ENCODE results near the gene EBNA1BP2. TPM values are rescaled to one million over a fixed set of nuclear protein-coding genes. Genes with fewer than 3 reads are reported as not detected.
A peak's percentile ranks its signal among the peaks of the same experiment; 100 is the strongest.

The EBNA1BP2 gene
- total and polyA plus RNA-seq, 2 of the 13 experiments (the other 11 are each of a cell fraction or from before 2014, with no cell fraction given) = 27.1 to 102 TPM

DNA sequence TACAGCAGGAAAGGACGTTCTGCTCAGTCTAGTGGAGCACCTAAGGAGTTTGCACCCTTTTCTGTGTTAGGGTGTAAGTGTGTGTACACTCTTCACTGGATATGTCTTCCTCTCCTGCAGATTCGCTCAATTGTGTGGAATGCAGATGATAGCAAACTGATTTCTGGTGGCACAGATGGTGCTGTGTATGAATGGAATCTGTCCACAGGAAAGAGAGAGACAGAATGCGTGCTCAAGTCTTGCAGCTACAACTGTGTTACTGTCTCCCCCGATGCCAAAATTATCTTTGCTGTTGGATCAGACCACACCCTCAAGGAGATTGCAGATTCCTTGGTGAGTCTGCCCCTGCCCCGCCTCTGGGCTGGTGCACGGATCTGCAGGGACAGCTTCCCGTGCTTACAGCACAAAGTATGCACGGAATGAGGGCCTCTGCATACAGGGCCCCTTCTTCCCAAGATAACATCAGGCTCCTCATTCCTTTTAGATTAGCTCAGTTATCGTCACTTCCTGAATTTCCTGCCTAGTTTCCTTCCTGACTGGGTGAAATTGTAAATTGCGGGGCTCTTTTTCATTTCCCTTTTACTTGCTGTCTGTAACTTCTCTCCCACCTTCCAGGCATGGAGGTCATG is 34.6 kb upstream of the EBNA1BP2 start (continued):
- TF ChIP-seq ZSCAN21 (CRISPR knock-in tag; IDR thresholded peaks at IDR 0.05; ENCODE audit: borderline replicate concordance) = no peak
- TF ChIP-seq, protein P1, sequence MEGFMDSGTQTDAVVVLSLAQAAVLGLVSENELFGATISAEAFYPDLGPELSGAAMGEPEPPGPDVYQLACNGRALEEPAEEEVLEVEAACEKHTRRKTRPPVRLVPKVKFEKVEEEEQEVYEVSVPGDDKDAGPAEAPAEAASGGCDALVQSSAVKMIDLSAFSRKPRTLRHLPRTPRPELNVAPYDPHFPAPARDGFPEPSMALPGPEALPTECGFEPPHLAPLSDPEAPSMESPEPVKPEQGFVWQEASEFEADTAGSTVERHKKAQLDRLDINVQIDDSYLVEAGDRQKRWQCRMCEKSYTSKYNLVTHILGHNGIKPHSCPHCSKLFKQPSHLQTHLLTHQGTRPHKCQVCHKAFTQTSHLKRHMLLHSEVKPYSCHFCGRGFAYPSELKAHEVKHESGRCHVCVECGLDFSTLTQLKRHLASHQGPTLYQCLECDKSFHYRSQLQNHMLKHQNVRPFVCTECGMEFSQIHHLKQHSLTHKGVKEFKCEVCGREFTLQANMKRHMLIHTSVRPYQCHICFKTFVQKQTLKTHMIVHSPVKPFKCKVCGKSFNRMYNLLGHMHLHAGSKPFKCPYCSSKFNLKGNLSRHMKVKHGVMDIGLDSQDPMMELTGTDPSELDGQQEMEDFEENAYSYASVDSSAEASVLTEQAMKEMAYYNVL (CRISPR knock-in tag; IDR thresholded peaks at IDR 0.05; ENCODE audit: borderline replicate concordance) = 0 out of 2 replicates have a peak, but pooled peaks have one; percentile 31
- TF ChIP-seq MIER2 (CRISPR knock-in tag; IDR thresholded peaks at IDR 0.05) = no peak
- no peak for TF ChIP-seq ARNT2 (CRISPR knock-in tag; IDR thresholded peaks at IDR 0.05; ENCODE audit: low read depth)
- TF ChIP-seq, protein P2, sequence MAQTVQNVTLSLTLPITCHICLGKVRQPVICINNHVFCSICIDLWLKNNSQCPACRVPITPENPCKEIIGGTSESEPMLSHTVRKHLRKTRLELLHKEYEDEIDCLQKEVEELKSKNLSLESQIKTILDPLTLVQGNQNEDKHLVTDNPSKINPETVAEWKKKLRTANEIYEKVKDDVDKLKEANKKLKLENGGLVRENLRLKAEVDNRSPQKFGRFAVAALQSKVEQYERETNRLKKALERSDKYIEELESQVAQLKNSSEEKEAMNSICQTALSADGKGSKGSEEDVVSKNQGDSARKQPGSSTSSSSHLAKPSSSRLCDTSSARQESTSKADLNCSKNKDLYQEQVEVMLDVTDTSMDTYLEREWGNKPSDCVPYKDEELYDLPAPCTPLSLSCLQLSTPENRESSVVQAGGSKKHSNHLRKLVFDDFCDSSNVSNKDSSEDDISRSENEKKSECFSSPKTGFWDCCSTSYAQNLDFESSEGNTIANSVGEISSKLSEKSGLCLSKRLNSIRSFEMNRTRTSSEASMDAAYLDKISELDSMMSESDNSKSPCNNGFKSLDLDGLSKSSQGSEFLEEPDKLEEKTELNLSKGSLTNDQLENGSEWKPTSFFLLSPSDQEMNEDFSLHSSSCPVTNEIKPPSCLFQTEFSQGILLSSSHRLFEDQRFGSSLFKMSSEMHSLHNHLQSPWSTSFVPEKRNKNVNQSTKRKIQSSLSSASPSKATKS (CRISPR knock-in tag; IDR thresholded peaks at IDR 0.05) = no peak
- no peak for TF ChIP-seq SRY (CRISPR knock-in tag; IDR thresholded peaks at IDR 0.05)
- TF ChIP-seq, protein P3, sequence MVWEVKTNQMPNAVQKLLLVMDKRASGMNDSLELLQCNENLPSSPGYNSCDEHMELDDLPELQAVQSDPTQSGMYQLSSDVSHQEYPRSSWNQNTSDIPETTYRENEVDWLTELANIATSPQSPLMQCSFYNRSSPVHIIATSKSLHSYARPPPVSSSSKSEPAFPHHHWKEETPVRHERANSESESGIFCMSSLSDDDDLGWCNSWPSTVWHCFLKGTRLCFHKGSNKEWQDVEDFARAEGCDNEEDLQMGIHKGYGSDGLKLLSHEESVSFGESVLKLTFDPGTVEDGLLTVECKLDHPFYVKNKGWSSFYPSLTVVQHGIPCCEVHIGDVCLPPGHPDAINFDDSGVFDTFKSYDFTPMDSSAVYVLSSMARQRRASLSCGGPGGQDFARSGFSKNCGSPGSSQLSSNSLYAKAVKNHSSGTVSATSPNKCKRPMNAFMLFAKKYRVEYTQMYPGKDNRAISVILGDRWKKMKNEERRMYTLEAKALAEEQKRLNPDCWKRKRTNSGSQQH (CRISPR knock-in tag; IDR thresholded peaks at IDR 0.05; ENCODE audit: low read depth) = no peak
- no peak for TF ChIP-seq ZFP90 (CRISPR knock-in tag; IDR thresholded peaks at IDR 0.05; ENCODE audit: borderline replicate concordance)
- no peak for TF ChIP-seq RAD21 (CRISPR knock-in tag; IDR thresholded peaks at IDR 0.05)
- TF ChIP-seq ZNF280B (CRISPR knock-in tag; IDR thresholded peaks at IDR 0.05; ENCODE audit: borderline replicate concordance) = no peak
- TF ChIP-seq, protein P4, sequence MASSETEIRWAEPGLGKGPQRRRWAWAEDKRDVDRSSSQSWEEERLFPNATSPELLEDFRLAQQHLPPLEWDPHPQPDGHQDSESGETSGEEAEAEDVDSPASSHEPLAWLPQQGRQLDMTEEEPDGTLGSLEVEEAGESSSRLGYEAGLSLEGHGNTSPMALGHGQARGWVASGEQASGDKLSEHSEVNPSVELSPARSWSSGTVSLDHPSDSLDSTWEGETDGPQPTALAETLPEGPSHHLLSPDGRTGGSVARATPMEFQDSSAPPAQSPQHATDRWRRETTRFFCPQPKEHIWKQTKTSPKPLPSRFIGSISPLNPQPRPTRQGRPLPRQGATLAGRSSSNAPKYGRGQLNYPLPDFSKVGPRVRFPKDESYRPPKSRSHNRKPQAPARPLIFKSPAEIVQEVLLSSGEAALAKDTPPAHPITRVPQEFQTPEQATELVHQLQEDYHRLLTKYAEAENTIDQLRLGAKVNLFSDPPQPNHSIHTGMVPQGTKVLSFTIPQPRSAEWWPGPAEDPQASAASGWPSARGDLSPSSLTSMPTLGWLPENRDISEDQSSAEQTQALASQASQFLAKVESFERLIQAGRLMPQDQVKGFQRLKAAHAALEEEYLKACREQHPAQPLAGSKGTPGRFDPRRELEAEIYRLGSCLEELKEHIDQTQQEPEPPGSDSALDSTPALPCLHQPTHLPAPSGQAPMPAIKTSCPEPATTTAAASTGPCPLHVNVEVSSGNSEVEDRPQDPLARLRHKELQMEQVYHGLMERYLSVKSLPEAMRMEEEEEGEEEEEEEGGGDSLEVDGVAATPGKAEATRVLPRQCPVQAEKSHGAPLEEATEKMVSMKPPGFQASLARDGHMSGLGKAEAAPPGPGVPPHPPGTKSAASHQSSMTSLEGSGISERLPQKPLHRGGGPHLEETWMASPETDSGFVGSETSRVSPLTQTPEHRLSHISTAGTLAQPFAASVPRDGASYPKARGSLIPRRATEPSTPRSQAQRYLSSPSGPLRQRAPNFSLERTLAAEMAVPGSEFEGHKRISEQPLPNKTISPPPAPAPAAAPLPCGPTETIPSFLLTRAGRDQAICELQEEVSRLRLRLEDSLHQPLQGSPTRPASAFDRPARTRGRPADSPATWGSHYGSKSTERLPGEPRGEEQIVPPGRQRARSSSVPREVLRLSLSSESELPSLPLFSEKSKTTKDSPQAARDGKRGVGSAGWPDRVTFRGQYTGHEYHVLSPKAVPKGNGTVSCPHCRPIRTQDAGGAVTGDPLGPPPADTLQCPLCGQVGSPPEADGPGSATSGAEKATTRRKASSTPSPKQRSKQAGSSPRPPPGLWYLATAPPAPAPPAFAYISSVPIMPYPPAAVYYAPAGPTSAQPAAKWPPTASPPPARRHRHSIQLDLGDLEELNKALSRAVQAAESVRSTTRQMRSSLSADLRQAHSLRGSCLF (CRISPR knock-in tag; IDR thresholded peaks at IDR 0.05; ENCODE audit: borderline replicate concordance) = no peak
- no peak for TF ChIP-seq MAFK (conservative IDR thresholded peaks at IDR 0.05 in 1 of 2, IDR thresholded peaks at IDR 0.05 in 1 of 2; ENCODE audit: low read length in 2 of 2)
- TF ChIP-seq TCF7L2 (IDR thresholded peaks at IDR 0.05; ENCODE audit: low read depth, low read length) = no peak
- TF ChIP-seq RAD51 (IDR thresholded peaks at IDR 0.05; ENCODE audit: borderline replicate concordance) = no peak
- no peak for TF ChIP-seq SRSF1 (optimal IDR thresholded peaks at IDR 0.05; ENCODE audit: low read depth, low read length)
- TF ChIP-seq SETDB1 (CRISPR knock-in tag; IDR thresholded peaks at IDR 0.05; ENCODE audit: borderline replicate concordance) = no peak
